H7 (cell line): ENCODE data around the gene BRME1. TPM values are rescaled to one million over a fixed set of nuclear protein-coding genes. Genes with fewer than 3 reads are reported as not detected.
"Not testable (repeated sequence)": the region's sequence is repeated elsewhere in the genome, so short reads cannot be mapped to it uniquely, and the experiment has no call there.

Experiments used
- DNase-seq: peaks from one replicate; pipeline ENCODE4 v3.0.0; 2012
- H3K27me3 ChIP-seq: 2 replicates; pipeline ENCODE4 v1.6.0; 2011; ENCODE audit warnings: mild to moderate bottlenecking, low read length; ENCODE audit not compliant: control insufficient read depth, insufficient read depth
- H3K36me3 ChIP-seq: replicated peaks from 2 replicates; pipeline ENCODE4 v1.5.1; 2011; ENCODE audit warnings: low read length; ENCODE audit not compliant: control insufficient read depth, insufficient read depth
- H3K4me3 ChIP-seq: 2 replicates; pipeline ENCODE4 v1.5.1; 2011; ENCODE audit warnings: low read depth, mild to moderate bottlenecking, control low read depth, low read length, moderate library complexity; ENCODE audit not compliant: insufficient read depth
- total RNA-seq: library from RNA; depleted of rRNA; stranded (reverse); fragments of >200 nt; shearing (Covaris generic); gene quantifications from 2 replicates; pipeline ENCODE4 v1.2.3, GENCODE V29; 2014

Gene BRME1
- total RNA-seq, 1 experiment from 2014 or later: 4.1 TPM

DNA sequence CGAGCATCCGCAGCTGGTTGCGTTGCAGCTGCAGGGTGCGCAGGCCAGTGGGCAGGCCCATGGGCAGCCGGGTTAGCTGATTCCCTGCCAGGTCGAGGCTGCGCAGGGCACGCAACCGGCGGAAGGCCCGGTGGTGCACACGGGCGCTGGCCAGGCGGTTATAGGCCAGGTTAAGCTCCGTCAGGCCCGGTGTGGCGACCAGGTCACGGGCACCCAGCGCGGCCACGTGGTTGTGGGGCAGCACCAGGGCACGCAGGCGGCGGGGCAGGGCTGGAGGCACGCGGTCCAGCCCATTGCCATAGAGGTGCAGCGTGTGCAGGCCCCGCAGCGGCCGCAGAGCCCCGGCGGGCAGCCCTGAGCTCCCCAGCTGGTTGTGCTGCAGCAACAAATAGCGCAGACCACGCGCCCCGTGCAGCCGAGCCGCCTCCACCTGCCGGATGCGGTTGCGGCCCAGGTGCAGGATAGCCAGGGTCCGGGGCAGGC, 27.0 kb upstream of the BRME1 start:
- Histone ChIP-seq H3K27me3 (no peaks in the 10 kb centered on the region), H3K4me3 (no peak overlapping the region), H3K36me3 (no peaks in the 10 kb centered on the region; the same call in none of the 2 replicates)
- peak; percentile 56 for DNase-seq

DNA sequence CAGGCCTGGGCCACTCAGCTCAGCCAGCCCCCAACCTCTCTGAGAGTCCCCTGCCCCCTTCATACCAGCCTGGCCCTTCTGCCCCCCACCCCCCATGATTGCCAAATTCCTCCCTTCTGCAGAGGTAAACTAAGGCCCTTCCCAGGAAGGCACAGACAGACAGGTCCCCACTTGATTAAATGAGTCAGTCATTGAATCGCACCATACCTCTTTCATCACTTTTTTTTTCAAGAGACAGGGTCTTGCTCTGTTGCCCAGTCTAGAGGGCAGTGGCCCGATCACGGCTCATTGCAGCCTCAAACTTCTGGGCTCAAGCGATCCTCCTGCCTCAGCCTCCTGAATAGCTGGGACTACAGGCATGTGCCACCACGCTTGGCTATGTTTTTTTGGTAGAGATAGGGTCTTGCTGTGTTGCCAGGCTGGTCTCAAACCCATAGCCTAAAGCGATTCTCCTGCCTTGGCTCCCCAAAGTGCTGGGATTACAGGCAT, 26.3 kb upstream of the BRME1 start:
- peak; percentile 10 for DNase-seq
- Histone ChIP-seq H3K4me3 (no peak overlapping the region), H3K27me3 (no peaks in the 10 kb centered on the region), H3K36me3 (no peaks in the 10 kb centered on the region; the same call in none of the 2 replicates)

DNA sequence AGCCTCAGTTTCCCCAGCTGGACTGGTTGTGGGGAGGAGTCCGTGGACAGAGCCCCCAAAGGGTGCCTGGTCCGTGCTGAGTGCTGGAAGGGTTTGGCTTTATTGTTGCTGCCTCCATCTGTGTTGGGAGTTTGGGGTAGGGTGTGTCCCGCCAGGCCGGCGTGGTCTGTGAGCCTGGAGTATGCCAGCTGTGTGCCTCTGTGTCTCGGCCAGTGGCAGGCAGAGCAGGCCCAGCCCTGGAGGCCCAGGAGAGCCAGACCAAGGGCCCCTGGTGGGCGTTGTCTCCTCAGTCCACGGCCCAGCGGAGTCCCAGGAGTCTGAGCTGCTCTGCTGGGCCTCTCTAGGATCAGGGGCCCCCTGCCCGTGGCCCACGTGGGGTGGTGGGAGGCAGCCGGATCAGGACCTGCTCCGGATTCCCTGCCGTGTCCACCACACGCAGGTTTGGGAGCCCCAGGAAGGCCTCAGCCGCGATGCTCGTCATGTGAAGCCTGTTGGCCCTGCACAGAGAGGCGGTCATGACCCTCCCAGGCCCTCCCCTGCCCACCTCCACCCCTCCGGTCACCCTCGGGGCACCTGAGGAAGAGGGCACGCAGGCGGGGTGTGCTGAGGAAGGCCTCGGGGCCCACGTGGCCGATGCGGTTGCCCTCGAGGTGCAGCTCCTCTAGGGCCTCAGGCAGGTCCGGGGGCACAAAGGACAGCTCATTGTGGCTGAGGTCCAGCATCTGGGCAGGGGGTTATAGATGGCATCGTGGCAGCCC, 25.7 kb upstream of the BRME1 start:
- Histone ChIP-seq H3K4me3 (no peak overlapping the region), H3K36me3 (no peaks in the 10 kb centered on the region; the same call in none of the 2 replicates), H3K27me3 (no peaks in the 10 kb centered on the region)
- DNase-seq: peak; percentile 46

DNA sequence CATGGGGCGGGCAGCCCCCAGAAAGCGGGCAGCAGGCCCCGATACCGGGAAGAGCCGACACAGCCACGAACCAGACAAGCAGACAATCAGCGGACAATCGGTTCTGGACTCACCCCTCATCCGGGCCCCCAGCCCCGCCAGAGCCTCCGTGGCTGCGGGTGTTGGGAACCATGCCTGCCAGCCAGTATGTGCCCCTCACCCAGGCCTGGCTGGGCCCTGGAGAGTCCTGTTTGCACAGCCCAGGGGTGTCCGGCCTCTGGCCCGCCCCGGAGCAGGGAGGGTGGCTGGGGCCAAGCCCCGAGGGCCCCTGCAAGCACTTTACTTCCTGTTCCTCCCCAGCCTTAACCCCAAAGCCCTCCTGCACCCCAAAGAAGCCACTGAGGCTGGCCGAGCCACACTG, 24.5 kb upstream of the BRME1 start:
- H3K27me3 ChIP-seq: no peaks in the 10 kb centered on the region
- DNase-seq: peak; percentile 55
- H3K4me3 ChIP-seq: no peak overlapping the region
- H3K36me3 ChIP-seq: peaks cover 3% of the 10 kb centered on the region

DNA sequence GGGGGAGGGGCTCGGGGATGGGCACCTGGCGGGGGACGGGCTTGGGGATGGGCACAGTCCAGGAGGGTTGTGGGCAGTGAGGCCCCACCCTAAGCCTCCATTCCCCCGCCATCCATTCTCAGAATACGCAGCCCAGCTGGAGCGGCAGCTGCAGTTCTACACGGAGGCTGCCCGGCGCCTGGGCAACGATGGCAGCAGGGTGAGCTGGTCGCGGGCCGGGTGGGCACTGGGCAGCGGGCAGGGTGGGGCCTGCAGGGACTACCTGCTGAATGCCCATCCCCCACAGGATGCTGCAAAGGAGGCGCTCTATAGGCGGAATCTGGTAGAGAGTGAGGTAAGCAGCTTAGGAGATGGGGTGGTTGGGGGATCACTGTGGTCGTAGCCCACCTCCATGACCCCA, 24.0 kb upstream of the BRME1 start:
- Histone ChIP-seq H3K4me3 (no peak overlapping the region), H3K27me3 (no peaks in the 10 kb centered on the region), H3K36me3 (peaks cover 3% of the 10 kb centered on the region)
- no peak for DNase-seq

DNA sequence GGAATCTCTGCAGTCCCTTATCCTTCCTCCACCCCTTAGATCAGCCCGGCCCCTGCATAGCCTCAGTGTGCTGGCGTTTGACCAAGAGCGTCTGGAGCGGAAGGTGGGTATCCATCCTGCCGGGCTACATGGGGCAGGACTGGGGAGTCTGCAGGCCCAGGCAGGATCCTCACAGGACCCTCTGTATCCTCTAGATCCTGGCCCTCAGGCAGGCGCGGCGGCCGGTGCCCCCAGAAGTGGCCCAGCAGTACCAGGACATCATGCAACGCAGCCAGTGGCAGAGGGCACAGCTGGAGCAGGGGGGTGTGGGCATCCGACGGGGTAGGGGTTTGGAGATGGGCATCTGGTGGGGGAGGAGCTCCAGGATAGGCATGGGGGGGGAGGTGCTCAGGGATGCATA, 23.4 kb upstream of the BRME1 start:
- H3K4me3 ChIP-seq: no peak overlapping the region
- H3K27me3 ChIP-seq: no peaks in the 10 kb centered on the region
- peaks cover 5% of the 10 kb centered on the region for H3K36me3 ChIP-seq
- peak; percentile 67 for DNase-seq

DNA sequence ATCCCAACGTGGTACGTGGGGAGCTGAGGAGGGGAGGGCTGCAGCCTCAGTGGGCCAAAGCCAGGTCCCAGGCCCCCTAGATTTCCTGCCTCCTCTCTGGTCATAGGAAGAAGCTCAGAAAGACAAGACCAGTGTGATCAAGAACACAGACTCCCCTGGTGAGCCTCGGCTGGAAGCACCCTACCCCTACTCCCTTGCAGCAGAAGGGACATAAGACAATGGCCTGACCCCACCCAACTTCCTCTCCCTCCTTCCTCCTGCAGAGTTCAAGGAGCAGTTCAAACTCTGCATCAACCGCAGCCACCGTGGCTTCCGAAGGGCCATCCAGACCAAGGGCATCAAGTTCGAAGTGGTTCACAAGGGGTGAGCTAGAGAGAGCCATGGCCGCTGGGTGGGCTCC, 20.8 kb upstream of the BRME1 start:
- Histone ChIP-seq H3K4me3 (no peak overlapping the region), H3K27me3 (no peaks in the 10 kb centered on the region), H3K36me3 (peaks cover 14% of the 10 kb centered on the region)
- DNase-seq: peak; percentile 8

DNA sequence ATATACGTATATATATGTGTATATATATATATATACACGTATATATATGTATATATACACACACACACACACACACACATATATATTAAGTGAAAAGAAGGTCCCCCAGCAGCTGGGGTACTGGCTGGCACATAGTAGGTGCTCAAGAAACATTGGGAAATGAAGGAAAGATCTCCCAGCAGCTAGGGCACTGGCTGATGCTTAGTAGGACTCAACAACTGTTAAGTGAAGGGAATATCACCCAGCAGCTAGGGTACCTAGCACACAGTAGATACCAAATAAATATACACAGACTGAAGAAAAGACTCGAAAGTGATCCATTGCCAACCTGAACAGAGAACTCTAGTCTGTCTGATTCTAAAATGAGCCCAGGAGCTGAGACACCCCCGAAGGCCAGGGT, 20.1 kb upstream of the BRME1 start:
- no peak overlapping the region for H3K4me3 ChIP-seq
- peak; percentile 7 for DNase-seq

DNA sequence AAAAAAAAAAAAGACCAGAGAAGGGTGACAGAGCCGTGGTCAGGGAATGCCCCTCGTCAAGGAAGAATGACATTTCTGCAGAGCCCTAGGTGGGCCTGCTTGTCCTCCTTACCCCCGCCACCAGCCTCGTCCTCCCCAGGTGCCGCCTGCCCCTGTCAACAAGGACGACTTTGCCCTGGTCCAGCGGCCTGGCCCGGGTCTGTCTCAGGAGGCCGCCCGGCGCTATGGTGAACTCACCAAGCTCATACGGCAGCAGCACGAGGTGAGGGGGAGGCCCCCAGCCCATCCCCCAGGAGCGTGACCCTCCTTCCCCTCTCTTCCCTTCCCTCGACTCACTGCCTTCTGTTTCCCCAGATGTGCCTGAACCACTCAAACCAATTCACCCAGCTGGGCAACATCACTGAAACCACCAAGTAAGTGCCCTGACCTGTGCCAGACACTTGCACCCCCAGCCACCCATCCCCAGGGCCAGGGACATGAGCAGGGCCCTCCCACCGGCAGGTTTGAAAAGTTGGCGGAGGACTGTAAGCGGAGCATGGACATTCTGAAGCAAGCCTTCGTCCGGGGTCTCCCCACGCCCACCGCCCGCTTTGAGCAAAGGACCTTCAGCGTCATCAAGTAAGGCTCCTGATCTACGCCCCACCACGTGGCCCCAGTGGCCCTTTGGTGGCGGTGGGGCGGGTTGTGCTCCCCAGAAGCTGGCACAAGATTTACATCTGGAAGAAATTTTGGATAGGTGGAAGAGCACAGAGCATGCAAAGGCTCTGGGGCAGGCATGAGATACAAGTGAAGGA, 17.5 kb upstream of the BRME1 start:
- no peak overlapping the region for H3K4me3 ChIP-seq
- no peaks in the 10 kb centered on the region for H3K27me3 ChIP-seq
- peaks cover 30% of the 10 kb centered on the region for H3K36me3 ChIP-seq
- peak; percentile 18 for DNase-seq

More for the DNA sequence above, 20.1 kb upstream of the BRME1 start:
- H3K36me3 ChIP-seq: peaks cover 20% of the 10 kb centered on the region
- H3K27me3 ChIP-seq: no peaks in the 10 kb centered on the region

DNA sequence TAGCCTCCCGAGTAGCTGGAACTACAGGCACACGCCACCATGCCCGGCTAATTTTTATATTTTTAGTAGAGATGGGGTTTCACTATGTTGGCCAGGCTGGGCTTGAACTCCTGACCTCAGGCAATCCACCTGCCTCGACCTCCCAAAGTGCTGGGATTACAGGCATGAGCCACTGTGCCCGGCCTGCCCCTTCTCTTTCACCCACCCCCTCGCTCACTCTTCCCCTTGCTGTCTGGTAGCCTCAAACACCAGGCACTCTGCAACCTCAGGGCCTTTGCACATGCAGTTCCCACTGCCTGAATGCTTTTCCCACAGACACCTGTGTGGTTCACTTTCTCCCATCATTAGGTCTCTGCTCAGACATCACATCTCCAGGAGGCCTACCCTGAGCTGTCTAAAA, 16.2 kb upstream of the BRME1 start:
- not testable (repeated sequence) for DNase-seq, H3K27me3 ChIP-seq, H3K4me3 ChIP-seq
- H3K36me3 ChIP-seq: peaks cover 30% of the 10 kb centered on the region

DNA sequence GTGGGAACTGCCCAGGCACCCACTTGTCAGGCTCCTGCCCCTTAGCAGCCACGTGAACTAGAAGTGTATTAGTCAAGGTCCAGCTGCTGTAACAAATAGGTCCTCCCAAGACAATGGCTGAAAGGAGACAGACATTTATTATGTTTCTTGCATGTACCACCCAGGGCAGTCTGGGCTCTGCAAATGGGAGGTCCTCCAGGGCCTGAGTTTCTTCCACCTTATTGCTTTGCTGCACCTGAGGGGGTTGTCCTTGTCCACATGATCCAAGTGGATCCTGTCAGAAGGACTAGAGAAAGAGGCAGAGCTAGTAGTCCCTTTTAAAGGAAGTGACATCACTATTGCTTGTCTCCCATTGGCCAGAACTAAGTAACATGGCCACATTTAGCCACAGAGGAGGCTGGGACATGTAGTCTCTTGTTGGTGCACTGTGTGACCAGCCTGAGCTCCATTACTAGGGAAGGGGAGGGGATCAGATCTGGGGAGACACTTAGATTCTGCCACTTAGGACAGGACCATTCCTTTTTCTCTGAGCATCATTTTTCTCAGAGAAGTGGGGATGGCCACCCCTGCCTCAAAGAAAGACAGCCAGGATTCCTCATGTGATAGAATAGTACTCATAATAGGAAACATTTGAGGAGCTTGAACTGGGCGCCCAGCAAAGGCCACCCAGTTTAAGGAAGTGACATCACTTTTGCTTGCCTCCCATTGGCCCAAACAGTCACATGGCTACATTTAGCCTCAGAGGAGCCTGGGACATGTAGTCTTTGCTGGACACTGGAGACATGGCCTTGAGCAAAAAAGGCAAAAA, 15.2 kb upstream of the BRME1 start:
- DNase-seq: peak; percentile 81
- H3K27me3 ChIP-seq: no peaks in the 10 kb centered on the region

DNA sequence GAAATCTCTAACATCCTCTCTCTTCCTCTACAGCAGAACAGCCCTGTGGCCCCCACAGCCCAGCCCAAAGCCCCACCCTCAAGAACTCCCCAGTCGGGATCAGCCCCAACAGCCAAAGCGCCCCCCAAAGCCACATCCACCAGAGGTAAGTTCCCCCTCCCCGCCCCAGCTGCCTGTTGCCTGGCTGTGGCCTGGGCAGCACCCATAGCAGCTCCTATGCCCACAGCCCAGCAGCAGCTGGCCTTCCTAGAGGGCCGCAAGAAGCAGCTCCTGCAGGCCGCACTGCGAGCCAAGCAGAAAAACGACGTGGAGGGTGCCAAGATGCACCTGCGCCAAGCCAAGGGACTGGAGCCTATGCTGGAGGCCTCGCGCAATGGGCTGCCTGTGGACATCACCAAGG, 14.6 kb upstream of the BRME1 start:
- peak; percentile 16 for DNase-seq
- no peaks in the 10 kb centered on the region for H3K27me3 ChIP-seq
- H3K36me3 ChIP-seq: peaks cover 29% of the 10 kb centered on the region
- H3K4me3 ChIP-seq: no peak overlapping the region

More for the DNA sequence above, 15.2 kb upstream of the BRME1 start:
- peaks cover 29% of the 10 kb centered on the region for H3K36me3 ChIP-seq
- no peak overlapping the region for H3K4me3 ChIP-seq

DNA sequence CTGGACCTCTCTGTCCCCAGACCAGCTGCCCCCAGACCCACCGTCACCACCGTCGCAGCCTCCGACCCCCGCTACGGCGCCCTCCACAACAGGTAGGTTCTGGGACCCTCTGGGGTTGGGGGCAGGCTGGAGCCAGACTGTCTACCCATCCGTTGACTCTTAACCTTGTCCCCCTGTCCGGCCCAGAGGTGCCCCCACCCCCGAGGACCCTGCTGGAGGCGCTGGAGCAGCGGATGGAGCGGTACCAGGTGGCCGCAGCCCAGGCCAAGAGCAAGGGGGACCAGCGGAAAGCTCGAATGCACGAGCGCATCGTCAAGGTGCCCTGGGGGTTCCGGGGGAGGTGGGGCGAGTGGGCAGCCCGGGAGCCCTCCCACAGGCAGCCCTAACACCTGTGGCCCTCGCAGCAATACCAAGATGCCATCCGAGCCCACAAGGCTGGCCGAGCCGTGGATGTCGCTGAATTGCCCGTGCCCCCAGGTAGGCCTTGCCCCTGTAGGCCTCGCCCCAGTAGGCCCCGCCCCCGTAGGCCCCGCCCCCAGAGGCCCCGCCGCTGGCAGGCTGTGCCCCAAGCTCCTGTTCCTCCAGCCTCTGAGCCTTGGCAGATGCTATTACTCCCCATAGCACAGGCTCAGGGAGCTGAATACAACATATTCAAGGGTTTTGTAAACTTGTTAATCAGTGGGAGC, 13.0 kb upstream of the BRME1 start:
- peak; percentile 93 for DNase-seq

More for the DNA sequence above, 13.0 kb upstream of the BRME1 start:
- peaks cover 29% of the 10 kb centered on the region for H3K36me3 ChIP-seq
- H3K27me3 ChIP-seq: no peaks in the 10 kb centered on the region
- no peak overlapping the region for H3K4me3 ChIP-seq
